B cell (primary cell): ENCODE results near the gene LIG1. TPM values are rescaled to one million over a fixed set of nuclear protein-coding genes. Genes with fewer than 3 reads are reported as not detected.
"Not testable (repeated sequence)": the region's sequence is repeated elsewhere in the genome, so short reads cannot be mapped to it uniquely, and the experiment has no call there.

Source experiments
- ATAC-seq: fragments of 200-7000 bp; cut with Tn5 transposase; one replicate; pipeline ENCODE4 v1.10.0; 2021; ENCODE audit warnings: low read depth, mild to moderate bottlenecking, moderate number of reproducible peaks, moderate library complexity
- CTCF ChIA-PET: fragments of 350-600 bp; sonication (Branson Sonifier 250); formaldehyde crosslinking; loops from one replicate; lab custom pipeline; 2021; ENCODE audit warnings: antibody characterized with exemption, inconsistent platforms; lab: Charles Lee
- POLR2A ChIA-PET: fragments of 350-600 bp; sonication (Branson Sonifier 250); formaldehyde crosslinking; loops from one replicate; lab custom pipeline; 2021; ENCODE audit warnings: antibody characterized with exemption; lab: Charles Lee
- DNase-seq: peaks from one replicate; pipeline ENCODE4 v3.0.0; 2013
- H2AFZ ChIP-seq: 2 replicates; pipeline ENCODE4 v1.6.1; 2012; ENCODE audit warnings: mild to moderate bottlenecking, low read depth, low read length; ENCODE audit not compliant: insufficient read depth, poor library complexity, severe bottlenecking
- H3K27ac ChIP-seq, 2 donors: 1 replicate in 1 of 2; 2 replicates in 1 of 2; pipeline ENCODE4 v1.5.1; 2012 to 2013; ENCODE audit warnings: low read length in 2 of 2, mild to moderate bottlenecking in 2 of 2, moderate library complexity in 1 of 2
- H3K27me3 ChIP-seq, 4 experiments: fragments of 200-600 bp in 1 of 4; sonication (generic) in 1 of 4; replicated peaks in 1 of 4; 1 replicate in 2 of 4; 2 replicates in 2 of 4; pipeline versions ENCODE4 v1.6.1 to v1.7.0; 2013 to 2016; ENCODE audit warnings: low read length in 3 of 4, mild to moderate bottlenecking in 2 of 4, mixed read lengths in 1 of 4, moderate library complexity in 1 of 4; ENCODE audit not compliant: insufficient read depth in 4 of 4, control insufficient read depth in 3 of 4; ENCODE audit errors: control extremely low read depth in 1 of 4
- H3K36me3 ChIP-seq, 2 experiments: replicated peaks in 1 of 2; 1 replicate in 1 of 2; 2 replicates in 1 of 2; pipeline versions ENCODE4 v1.6.1 to v1.7.1; 2013; ENCODE audit warnings: low read length in 1 of 2; ENCODE audit not compliant: insufficient read depth in 2 of 2, control insufficient read depth in 1 of 2; ENCODE audit errors: control extremely low read depth in 1 of 2, extremely low read depth in 1 of 2
- H3K4me1 ChIP-seq, 2 donors: fragments of 200-600 bp in 1 of 2; sonication (generic) in 1 of 2; 1 replicate in 1 of 2; 2 replicates in 1 of 2; pipeline versions ENCODE4 v1.5.1 to v1.6.1; 2013 to 2017; ENCODE audit warnings: low read length in 2 of 2; ENCODE audit not compliant: control insufficient read depth in 2 of 2, insufficient read depth in 2 of 2
- H3K4me2 ChIP-seq: replicated peaks from 2 replicates; pipeline ENCODE3; 2012; ENCODE audit warnings: mild to moderate bottlenecking, low read depth, low read length; ENCODE audit not compliant: poor library complexity, severe bottlenecking
- H3K4me3 ChIP-seq, 5 experiments: fragments of 200-600 bp in 1 of 5; sonication (generic) in 1 of 5; 1 replicate in 3 of 5; 2 replicates in 2 of 5; pipeline versions ENCODE4 v1.5.1 to v1.7.0; 2011 to 2016; ENCODE audit warnings: low read length in 4 of 5, mild to moderate bottlenecking in 4 of 5, low read depth in 2 of 5, control low read depth in 1 of 5, moderate library complexity in 1 of 5; ENCODE audit not compliant: insufficient read depth in 1 of 5; ENCODE audit errors: control extremely low read depth in 1 of 5, extremely low read depth in 1 of 5
- H3K79me2 ChIP-seq: fragments of 200-600 bp; sonication (generic); one replicate; pipeline ENCODE4 v1.6.0; 2016; ENCODE audit warnings: low read length; ENCODE audit not compliant: control insufficient read depth, insufficient read depth
- H3K9ac ChIP-seq: fragments of 200-600 bp; sonication (generic); 2 replicates; pipeline ENCODE4 v1.6.1; 2017; ENCODE audit warnings: mild to moderate bottlenecking, low read length, moderate library complexity
- H3K9me3 ChIP-seq, 3 donors: one replicate each; pipeline versions ENCODE4 v1.6.1 to v1.7.1; 2013; ENCODE audit warnings: low read length in 2 of 3; ENCODE audit not compliant: control insufficient read depth in 2 of 3, insufficient read depth in 1 of 3; ENCODE audit errors: control extremely low read depth in 1 of 3
- H4K20me1 ChIP-seq: 2 replicates; pipeline ENCODE4 v1.6.0; 2012; ENCODE audit warnings: mild to moderate bottlenecking, low read length; ENCODE audit not compliant: insufficient read depth, control insufficient read depth, poor library complexity, severe bottlenecking
- H3K27ac Mint-ChIP-seq: one replicate; pipeline ENCODE4 v1.8.0; 2021; ENCODE audit warnings: mixed read lengths
- H3K27me3 Mint-ChIP-seq: one replicate; pipeline ENCODE4 v1.8.0; 2021; ENCODE audit warnings: mixed read lengths
- H3K4me1 Mint-ChIP-seq: one replicate; pipeline ENCODE4 v1.8.0; 2021; ENCODE audit warnings: mixed read lengths
- H3K4me3 Mint-ChIP-seq: one replicate; pipeline ENCODE4 v1.8.0; 2021; ENCODE audit warnings: mixed read lengths
- H3K9me3 Mint-ChIP-seq: one replicate; pipeline ENCODE4 v1.8.0; 2022; ENCODE audit warnings: mixed read lengths; ENCODE audit not compliant: insufficient read depth
- CTCF ChIP-seq: fragments of 200-600 bp; IDR thresholded peaks from one replicate; pipeline ENCODE4 v1.8.0; 2022; ENCODE audit warnings: antibody characterized with exemption, mild to moderate bottlenecking
- EZH2 ChIP-seq: IDR thresholded peaks from 2 replicates; pipeline ENCODE4 v1.6.1; 2012; ENCODE audit warnings: borderline replicate concordance, low read depth, mild to moderate bottlenecking, moderate library complexity, low read length; ENCODE audit not compliant: insufficient read depth, poor library complexity, severe bottlenecking
- WGBS: methylation state at CpG from one replicate; pipeline ENCODE4 v1.1.5; 2013; ENCODE audit warnings: missing lambda C conversion rate; ENCODE audit not compliant: insufficient coverage; 5-methylcytosine and 5-hydroxymethylcytosine counted together
- intact Hi-C: fragments of 100-400 bp; cut with micrococcal nuclease; formaldehyde crosslinking; loops from one replicate; pipeline ENCODE4 v1.10.0; 2022
- polyA plus RNA-seq: library from polyadenylated mRNA; depleted of rRNA; stranded (reverse); fragments of >200 nt; gene quantifications from 2 replicates; pipeline ENCODE4 v1.2.3, GENCODE V29; 2012
- total RNA-seq, 2 donors: library from RNA; stranded (reverse); fragments of 120-200 nt in 1 of 2; gene quantifications; 1 replicate in 1 of 2; 2 replicates in 1 of 2; pipeline versions ENCODE4 v1.2.3 to v1.2.4, GENCODE V29; 2013 to 2022

The LIG1 gene
- total and polyA plus RNA-seq, 2 donors (not counting 1 experiment from before 2014, with no cell fraction given): 97.5 to 111 TPM

- TF ChIP-seq CTCF: no peak
- no peak for TF ChIP-seq EZH2
- Histone ChIP-seq H3K36me3 (no peaks in the 10 kb centered on the region), H3K9ac (no peak overlapping the region), H3K4me2 (no peak overlapping the region), H3K4me1 (no peaks in the 10 kb centered on the region), H3K9me3 (peaks cover 0 to 13% (median 2%) of the 10 kb centered on the region in 3 donors), H3K27ac (no peak overlapping the region), H4K20me1 (no peaks in the 10 kb centered on the region), H3K27me3 (no peaks in the 10 kb centered on the region), H3K79me2 (no peaks in the 10 kb centered on the region), H3K4me3 (no peak overlapping the region), H2AFZ (no peak overlapping the region)
- Mint-ChIP-seq H3K27ac (no peak overlapping the region), H3K9me3 (peaks cover 4% of the 10 kb centered on the region), H3K4me3 (no peak overlapping the region), H3K27me3 (peaks cover 4% of the 10 kb centered on the region), H3K4me1 (peaks cover 2% of the 10 kb centered on the region)
- ATAC-seq (no peak), DNase-seq (no peak)
- POLR2A ChIA-PET: no interaction called here
- CTCF ChIA-PET: no interaction called here
- 91% methylated on average over 4 of the region's 5 CpGs for WGBS
- intact Hi-C loops: no loop called here
Measured at GRCh38 chr19:48090281-48090802, 79.8 kb downstream of the LIG1 start.

- H3K9ac ChIP-seq, H4K20me1 ChIP-seq, H3K27ac Mint-ChIP-seq, H3K4me2 ChIP-seq, H3K9me3 ChIP-seq, ATAC-seq, CTCF ChIA-PET, H3K27me3 ChIP-seq, H3K4me1 ChIP-seq, H3K27ac ChIP-seq, H3K9me3 Mint-ChIP-seq, H3K4me3 Mint-ChIP-seq, DNase-seq, H2AFZ ChIP-seq, H3K36me3 ChIP-seq, H3K4me1 Mint-ChIP-seq, POLR2A ChIA-PET, H3K79me2 ChIP-seq, H3K4me3 ChIP-seq, intact Hi-C loops: not testable (repeated sequence)
- peaks cover 10% of the 10 kb centered on the region for H3K27me3 Mint-ChIP-seq
- 80% methylated on average over 1 of the region's 6 CpGs for WGBS
Measured at GRCh38 chr19:48088991-48089390, 81.2 kb downstream of the LIG1 start.
